BE2C (cell line): ENCODE measurements around the gene LGALS7B.
"Not testable (repeated sequence)": the region's sequence is repeated elsewhere in the genome, so short reads cannot be mapped to it uniquely, and the experiment has no call there.

Experiments used
- DNase-seq: peaks from one replicate; pipeline ENCODE4 v3.0.0-alpha.2; 2020
- H3K27me3 ChIP-seq: fragments of 250-450 bp; sonication (Bioruptor Pico); 2 replicates; pipeline ENCODE4 v1.5.1; 2020; ENCODE audit warnings: mild to moderate bottlenecking
- H3K36me3 ChIP-seq: fragments of 250-450 bp; sonication (Bioruptor Pico); 2 replicates; pipeline ENCODE4 v1.5.1; 2020; ENCODE audit warnings: mild to moderate bottlenecking
- H3K4me1 ChIP-seq: fragments of 250-450 bp; sonication (Bioruptor Pico); 2 replicates; pipeline ENCODE4 v1.5.1; 2020
- H3K4me3 ChIP-seq: 2 replicates; pipeline ENCODE4 v1.5.1; 2011; ENCODE audit warnings: low read depth, low read length
- H3K9me3 ChIP-seq: fragments of 250-450 bp; sonication (Bioruptor Pico); 2 replicates; pipeline ENCODE4 v1.5.1; 2020
- TF ChIP-seq, protein P1 (sequence below): IDR thresholded peaks from 2 replicates; pipeline ENCODE4 v1.5.1; 2012; ENCODE audit warnings: mild to moderate bottlenecking, low read depth, low read length

The LGALS7B gene

DNA sequence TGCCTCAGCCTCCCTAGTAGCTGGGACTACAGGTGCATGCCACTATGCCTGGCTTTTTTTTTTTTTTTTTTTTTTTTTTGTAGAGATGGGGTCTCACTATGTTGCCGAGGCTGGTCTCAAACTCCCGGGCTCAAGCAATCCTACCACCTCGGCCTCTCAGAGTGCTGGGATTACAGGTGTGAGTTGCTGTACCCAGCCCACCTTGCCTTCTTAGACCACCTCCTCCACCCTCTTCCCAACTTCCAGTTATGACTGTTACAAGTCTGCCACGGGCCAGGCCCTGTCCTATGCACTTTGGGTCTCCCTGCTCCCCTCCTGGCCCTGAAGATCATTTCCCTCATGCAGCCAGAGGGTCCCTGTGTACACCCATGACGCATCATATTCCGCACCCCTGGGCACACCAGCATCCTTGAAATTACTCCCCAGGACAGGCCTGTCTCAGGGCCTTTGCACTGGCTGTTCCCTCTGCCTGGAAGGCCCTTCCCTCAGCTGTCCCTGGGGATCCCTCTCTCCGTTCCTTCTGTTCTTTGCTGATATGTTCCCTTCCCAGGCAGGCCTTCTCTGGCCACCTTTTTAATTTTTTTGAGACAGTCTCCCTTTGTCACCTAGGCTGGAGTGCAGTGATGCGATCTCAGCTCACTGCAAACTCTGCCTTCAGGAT lies 20.7 kb downstream of the LGALS7B start:
- DNase-seq: no peak
- H3K4me1 ChIP-seq: no peaks in the 10 kb centered on the region
- no peak overlapping the region for H3K4me3 ChIP-seq
- no peaks in the 10 kb centered on the region for H3K9me3 ChIP-seq
- no peaks in the 10 kb centered on the region for H3K36me3 ChIP-seq
- TF ChIP-seq, protein P1, sequence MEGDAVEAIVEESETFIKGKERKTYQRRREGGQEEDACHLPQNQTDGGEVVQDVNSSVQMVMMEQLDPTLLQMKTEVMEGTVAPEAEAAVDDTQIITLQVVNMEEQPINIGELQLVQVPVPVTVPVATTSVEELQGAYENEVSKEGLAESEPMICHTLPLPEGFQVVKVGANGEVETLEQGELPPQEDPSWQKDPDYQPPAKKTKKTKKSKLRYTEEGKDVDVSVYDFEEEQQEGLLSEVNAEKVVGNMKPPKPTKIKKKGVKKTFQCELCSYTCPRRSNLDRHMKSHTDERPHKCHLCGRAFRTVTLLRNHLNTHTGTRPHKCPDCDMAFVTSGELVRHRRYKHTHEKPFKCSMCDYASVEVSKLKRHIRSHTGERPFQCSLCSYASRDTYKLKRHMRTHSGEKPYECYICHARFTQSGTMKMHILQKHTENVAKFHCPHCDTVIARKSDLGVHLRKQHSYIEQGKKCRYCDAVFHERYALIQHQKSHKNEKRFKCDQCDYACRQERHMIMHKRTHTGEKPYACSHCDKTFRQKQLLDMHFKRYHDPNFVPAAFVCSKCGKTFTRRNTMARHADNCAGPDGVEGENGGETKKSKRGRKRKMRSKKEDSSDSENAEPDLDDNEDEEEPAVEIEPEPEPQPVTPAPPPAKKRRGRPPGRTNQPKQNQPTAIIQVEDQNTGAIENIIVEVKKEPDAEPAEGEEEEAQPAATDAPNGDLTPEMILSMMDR: no peak
- H3K27me3 ChIP-seq: no peaks in the 10 kb centered on the region

DNA sequence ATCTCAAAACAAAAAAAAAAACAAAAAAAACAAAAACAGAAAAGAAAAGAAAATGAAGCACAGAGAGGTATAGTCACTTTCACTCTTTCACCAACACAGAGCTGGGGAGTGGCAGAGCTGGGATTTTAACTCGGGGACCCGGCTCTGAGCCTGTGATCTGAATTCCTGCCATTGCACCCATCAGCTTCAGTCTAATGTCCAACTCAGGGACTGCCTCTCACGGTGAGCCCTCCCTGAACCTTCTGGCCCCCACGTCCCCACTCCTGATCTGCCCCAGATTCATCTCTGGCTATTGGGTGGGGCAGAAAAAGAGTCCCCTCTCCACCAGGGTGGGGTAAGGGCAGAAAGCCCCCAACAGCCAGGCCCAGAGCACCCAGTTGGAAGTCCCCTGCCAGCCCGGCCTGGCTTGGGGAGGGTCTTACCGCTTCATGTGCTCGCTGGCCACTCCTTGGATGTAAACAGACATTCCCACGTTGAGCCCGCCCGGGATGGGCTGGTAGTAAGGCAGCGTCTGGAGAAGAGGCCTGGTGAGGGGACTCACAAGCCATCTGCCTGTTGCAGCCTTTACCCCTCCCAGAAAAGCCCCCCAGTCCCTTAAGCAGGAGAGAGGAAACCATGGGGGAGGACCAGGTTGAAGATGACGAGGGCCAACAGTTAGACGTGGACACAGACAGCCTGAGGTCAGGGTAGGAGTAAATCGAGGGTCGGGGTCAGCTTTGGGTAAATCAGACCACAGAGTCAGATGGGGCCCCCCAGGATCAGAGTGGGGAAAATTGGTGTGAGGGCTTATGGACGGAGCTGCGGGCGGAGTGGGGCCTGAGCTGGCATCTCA lies 23.2 kb downstream of the LGALS7B start:
- Histone ChIP-seq H3K27me3 (no peaks in the 10 kb centered on the region), H3K9me3 (no peaks in the 10 kb centered on the region), H3K36me3 (no peaks in the 10 kb centered on the region), H3K4me1 (no peaks in the 10 kb centered on the region), H3K4me3 (no peak overlapping the region)
- TF ChIP-seq, protein P1: no peak
- no peak for DNase-seq

DNA sequence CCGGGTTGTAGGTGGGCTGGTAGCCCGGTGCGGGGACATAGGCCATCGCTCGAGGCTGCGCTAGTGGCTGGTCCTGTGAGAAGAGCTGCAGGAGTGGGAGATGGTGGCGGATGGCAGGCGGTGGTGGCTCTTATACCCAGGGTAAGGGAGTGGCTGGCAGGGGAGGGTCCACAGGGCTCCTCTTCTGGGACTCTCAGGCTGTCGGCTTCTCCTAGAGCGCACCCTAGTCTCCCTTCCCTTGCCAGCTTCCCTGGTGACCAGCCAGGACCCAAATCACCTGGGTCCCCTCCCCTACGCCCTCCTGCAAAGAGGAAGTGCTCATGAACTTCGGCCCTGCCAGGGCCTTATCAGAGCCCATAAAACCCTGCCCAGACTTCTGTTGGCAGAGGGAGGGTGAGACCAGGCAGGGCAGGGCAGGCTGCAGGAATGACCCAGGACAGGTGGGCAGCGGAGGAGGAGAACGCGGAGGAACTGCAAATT lies 23.9 kb downstream of the LGALS7B start, which contains the start of gene LGALS4:
Gene LGALS4, minus strand, starts transcription at position 105 of the 480 bp plus-strand sequence. Its CDS starts 59 bp downstream, at position 46.
- TF ChIP-seq, protein P1: no peak
- H3K36me3 ChIP-seq: no peaks in the 10 kb centered on the region
- no peaks in the 10 kb centered on the region for H3K27me3 ChIP-seq
- H3K9me3 ChIP-seq: no peaks in the 10 kb centered on the region
- H3K4me3 ChIP-seq: no peak within 1 kb of the TSS
- DNase-seq: no peak
- H3K4me1 ChIP-seq: no peaks in the 10 kb centered on the region

DNA sequence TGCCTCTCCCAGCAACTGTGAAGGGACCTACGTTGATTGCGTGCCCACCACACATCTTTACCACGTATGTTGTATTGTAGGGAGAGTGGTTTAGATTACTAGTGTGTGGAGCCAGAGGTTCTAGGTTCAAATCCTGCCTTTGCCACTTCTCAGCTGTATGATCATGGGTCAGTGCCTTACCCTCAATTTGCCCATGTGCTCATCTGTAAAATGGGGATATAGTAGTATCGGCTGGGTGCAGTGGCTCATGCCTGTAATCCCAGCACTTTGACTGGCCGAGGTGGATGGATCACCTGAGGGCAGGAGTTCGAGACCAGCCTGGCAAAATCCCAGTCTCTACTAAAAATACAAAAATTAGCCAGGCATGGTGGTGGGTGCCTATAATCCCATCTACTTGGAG lies 24.3 kb downstream of the LGALS7B start:
- no peaks in the 10 kb centered on the region for H3K4me1 ChIP-seq
- no peak overlapping the region for H3K4me3 ChIP-seq
- no peaks in the 10 kb centered on the region for H3K9me3 ChIP-seq
- TF ChIP-seq, protein P1: no peak
- no peaks in the 10 kb centered on the region for H3K27me3 ChIP-seq
- no peak for DNase-seq
- H3K36me3 ChIP-seq: no peaks in the 10 kb centered on the region

DNA sequence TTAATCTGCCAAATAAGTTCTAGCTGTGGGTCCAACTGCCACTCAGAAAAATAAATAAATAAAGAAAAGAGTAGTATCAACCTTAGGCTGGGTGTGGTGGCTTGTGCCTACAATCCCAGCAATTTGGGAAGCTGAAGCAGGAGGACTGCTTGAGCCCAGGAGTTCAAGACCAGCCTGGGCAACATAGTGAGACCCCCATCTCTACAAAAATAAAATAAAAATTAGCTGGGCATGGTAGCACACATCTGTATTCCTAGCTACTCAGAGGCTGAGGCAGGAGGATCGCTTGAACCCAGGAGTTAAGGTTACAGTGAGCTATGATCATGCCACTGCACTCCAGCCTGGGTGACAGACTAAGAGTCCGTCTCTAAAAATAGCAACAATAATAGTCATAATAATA lies 24.9 kb downstream of the LGALS7B start:
- not testable (repeated sequence) for H3K4me3 ChIP-seq, DNase-seq, H3K4me1 ChIP-seq, H3K27me3 ChIP-seq, H3K36me3 ChIP-seq, H3K9me3 ChIP-seq

DNA sequence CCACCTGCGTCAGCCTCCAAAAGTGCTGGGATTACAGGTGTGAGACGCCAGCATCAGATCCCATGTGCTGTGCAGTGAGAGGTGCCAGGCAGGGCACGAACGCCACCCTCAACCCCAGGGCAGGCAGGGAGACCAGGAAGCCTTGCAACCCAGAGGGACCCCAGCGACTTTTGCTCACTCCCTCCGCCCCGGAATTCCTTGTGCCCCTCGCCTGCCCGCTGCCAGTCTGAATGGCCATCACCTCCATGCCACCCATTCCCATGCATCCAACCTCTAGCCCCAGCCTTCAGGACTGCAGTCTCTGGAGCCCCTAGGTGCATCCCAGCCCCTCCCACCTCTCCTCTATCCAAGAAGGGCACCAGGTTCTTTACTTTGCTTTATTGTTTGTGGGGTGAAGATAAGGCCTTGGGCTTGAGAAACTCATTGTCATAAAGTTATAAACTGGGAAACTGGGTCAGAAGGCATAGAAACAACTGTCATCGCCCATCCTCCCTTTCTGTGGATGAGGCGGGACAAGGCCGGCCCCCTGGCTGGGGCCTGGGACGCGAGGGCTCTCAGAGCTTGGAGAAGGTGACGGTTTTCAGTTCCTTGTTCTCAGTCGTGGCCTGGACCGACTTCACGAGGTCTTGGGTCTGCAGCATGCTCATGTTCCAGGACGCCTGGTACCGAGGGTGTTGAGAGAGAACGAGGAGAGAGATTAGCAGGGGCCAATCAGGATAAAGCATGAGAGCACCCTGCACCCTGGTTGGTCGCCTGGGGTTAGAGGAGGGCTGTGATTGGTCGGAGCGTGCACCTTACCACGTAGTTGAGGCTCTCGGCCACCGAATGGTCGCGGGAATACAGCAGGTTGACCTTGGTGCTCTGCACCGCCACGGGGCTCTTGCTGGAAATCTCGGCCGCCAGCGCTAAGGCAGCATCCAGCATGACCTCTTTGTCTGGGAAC lies 26.3 kb downstream of the LGALS7B start:
- no peaks in the 10 kb centered on the region for H3K36me3 ChIP-seq
- DNase-seq: no peak
- H3K9me3 ChIP-seq: no peaks in the 10 kb centered on the region
- peaks cover 6% of the 10 kb centered on the region for H3K4me1 ChIP-seq
- no peaks in the 10 kb centered on the region for H3K27me3 ChIP-seq
- H3K4me3 ChIP-seq: no peak overlapping the region
- TF ChIP-seq, protein P1: no peak
